Dermis blood vessel endothelial cell (primary cell): Measurements from ENCODE around the gene ZNF432. TPM values are rescaled to one million over a fixed set of nuclear protein-coding genes. Genes with fewer than 3 reads are reported as not detected.
"Not testable (repeated sequence)": the region's sequence is repeated elsewhere in the genome, so short reads cannot be mapped to it uniquely, and the experiment has no call there.

Experiments used
- DNase-seq: peaks from one replicate; pipeline ENCODE4 v3.0.0; 2010
- total RNA-seq: library from RNA; depleted of rRNA; stranded (reverse); fragments of >200 nt; gene quantifications from 2 replicates; pipeline ENCODE4 v1.2.3, GENCODE V29; 2014

The ZNF432 gene
- total RNA-seq: 6.5 and 10.0 TPM in 2 replicates

GRCh38 chr19:52048555-52049501, at the start of gene ZNF432:
Gene ZNF432, minus strand, starts transcription at chr19:52048838. Its CDS starts 1,970 bp downstream, at chr19:52046868.
- peak; percentile 96 for DNase-seq

GRCh38 chr19:52096416-52096815, 47.8 kb upstream of the ZNF432 start:
- not testable (repeated sequence) for DNase-seq

GRCh38 chr19:52095172-52096014, 46.8 kb upstream of the ZNF432 start, which contains the start of gene ZNF841:
Gene ZNF841, minus strand, starts transcription at chr19:52095765. Its CDS starts 10,964 bp downstream, at chr19:52084801.
- peak; percentile 95 for DNase-seq

- DNase-seq: no peak
Observed at GRCh38 chr19:52094526-52095130, 46.0 kb upstream of the ZNF432 start.

GRCh38 chr19:52086481-52086880, 37.8 kb upstream of the ZNF432 start:
- DNase-seq: no peak

GRCh38 chr19:52070496-52070895, 21.9 kb upstream of the ZNF432 start:
- DNase-seq: no peak

GRCh38 chr19:52069653-52070052, 21.0 kb upstream of the ZNF432 start:
- no peak for DNase-seq

GRCh38 chr19:52066258-52066863, 17.7 kb upstream of the ZNF432 start:
- no peak for DNase-seq

GRCh38 chr19:52065399-52065798, 16.8 kb upstream of the ZNF432 start:
- DNase-seq: no peak

- DNase-seq: not testable (repeated sequence)
Observed at GRCh38 chr19:52056480-52056879, 7.8 kb upstream of the ZNF432 start.

- DNase-seq: not testable (repeated sequence)
Observed at GRCh38 chr19:52051736-52052135, 3.1 kb upstream of the ZNF432 start.

GRCh38 chr19:52039169-52039568, 9.5 kb downstream of the ZNF432 start:
- no peak for DNase-seq

- DNase-seq: no peak
Observed at GRCh38 chr19:52034051-52034728, 14.4 kb downstream of the ZNF432 start.

GRCh38 chr19:52028780-52029123, 19.9 kb downstream of the ZNF432 start:
- DNase-seq: no peak

- DNase-seq: peak; percentile 91
Observed at GRCh38 chr19:52028027-52028779, 20.4 kb downstream of the ZNF432 start, which contains the start of gene ZNF614. Gene ZNF614, minus strand, starts transcription at chr19:52028379. Its CDS starts 2,634 bp downstream, at chr19:52025745.

GRCh38 chr19:52026255-52026990, 22.2 kb downstream of the ZNF432 start:
- DNase-seq: not testable (repeated sequence)

GRCh38 chr19:52024478-52024877, 24.2 kb downstream of the ZNF432 start:
- DNase-seq: not testable (repeated sequence)

- no peak for DNase-seq
Observed at GRCh38 chr19:52022193-52022592, 26.4 kb downstream of the ZNF432 start.

- no peak for DNase-seq
Observed at GRCh38 chr19:52020506-52020905, 28.1 kb downstream of the ZNF432 start.

- no peak for DNase-seq
Observed at GRCh38 chr19:52010674-52011073, 38.0 kb downstream of the ZNF432 start.
